Natural killer cell treated with Interleukin-12 subunit alpha and Interleukin-12 subunit beta and Interleukin-15 and Interleukin-18, amount 100 ng/mL, for 72 hours (primary cell): ENCODE results near the gene GCAT. TPM values are rescaled to one million over a fixed set of nuclear protein-coding genes. Genes with fewer than 3 reads are reported as not detected.
"Not testable (repeated sequence)": the region's sequence is repeated elsewhere in the genome, so short reads cannot be mapped to it uniquely, and the experiment has no call there.

ENCODE experiments used
- ATAC-seq, 2 donors: fragments of 150-1000 bp; cut with Tn5 transposase in 1 of 2; sonication (Bioruptor Pico), chemical (Tn5 transposase) in 1 of 2; 2 replicates each; pipeline ENCODE4 v1.10.0; 2021
- DNase-seq: peaks from one replicate; pipeline ENCODE4 v3.0.0; 2022; ENCODE audit warnings: low spot score
- H3K27ac Mint-ChIP-seq, 2 donors: 1 replicate in 1 of 2; 2 replicates in 1 of 2; pipeline ENCODE4 v1.8.0; 2022; ENCODE audit warnings: mixed read lengths in 2 of 2, mild to moderate bottlenecking in 1 of 2, moderate library complexity in 1 of 2
- H3K27me3 Mint-ChIP-seq, 2 donors: 1 replicate in 1 of 2; 2 replicates in 1 of 2; pipeline ENCODE4 v1.8.0; 2022; ENCODE audit warnings: mixed read lengths in 2 of 2
- H3K36me3 Mint-ChIP-seq: one replicate; pipeline ENCODE4 v1.8.0; 2022; ENCODE audit warnings: mixed read lengths
- H3K4me1 Mint-ChIP-seq, 2 donors: 1 replicate in 1 of 2; 2 replicates in 1 of 2; pipeline ENCODE4 v1.8.0; 2022; ENCODE audit warnings: low read depth in 2 of 2, mixed read lengths in 2 of 2, mild to moderate bottlenecking in 1 of 2
- H3K4me3 Mint-ChIP-seq: one replicate; pipeline ENCODE4 v1.8.0; 2022; ENCODE audit warnings: mixed read lengths
- H3K9me3 Mint-ChIP-seq: 2 replicates; pipeline ENCODE4 v1.8.0; 2022; ENCODE audit warnings: mixed read lengths
- total RNA-seq, 2 donors: library from RNA; stranded (reverse); gene quantifications; one replicate each; pipeline ENCODE4 v1.2.3, GENCODE V29; 2022

Gene GCAT
- total RNA-seq, 2 donors from 2014 or later: 11.5 to 12.3 TPM

- ATAC-seq (peak in 1 of 2 donors; percentile 20), DNase-seq (no peak)
- Mint-ChIP-seq H3K27ac (no peak overlapping the region), H3K27me3 (peaks cover 4 to 8% of the 10 kb centered on the region in 2 donors), H3K4me3 (no peak overlapping the region), H3K9me3 (no peaks in the 10 kb centered on the region), H3K4me1 (peaks cover 3 to 4% of the 10 kb centered on the region in 2 donors), H3K36me3 (no peaks in the 10 kb centered on the region)
These were observed 9.7 kb upstream of the GCAT start for GRCh38 chr22:37797874-37798500.

GRCh38 chr22:37799979-37800378, 7.8 kb upstream of the GCAT start:
- not testable (repeated sequence) for DNase-seq, ATAC-seq, H3K27ac Mint-ChIP-seq, H3K36me3 Mint-ChIP-seq, H3K4me3 Mint-ChIP-seq, H3K9me3 Mint-ChIP-seq
- peaks cover 17% of the 10 kb centered on the region in 2 donors for H3K27me3 Mint-ChIP-seq
- H3K4me1 Mint-ChIP-seq: peaks cover 8 to 12% of the 10 kb centered on the region in 2 donors

GRCh38 chr22:37801946-37802309, 5.8 kb upstream of the GCAT start:
- no peak overlapping the region for H3K27ac Mint-ChIP-seq
- peak overlapping the region; percentile 58 for H3K4me3 Mint-ChIP-seq
- peaks cover 3% of the 10 kb centered on the region for H3K9me3 Mint-ChIP-seq
- ATAC-seq: no peak
- no peak for DNase-seq
- H3K4me1 Mint-ChIP-seq: peaks cover 18 to 28% of the 10 kb centered on the region in 2 donors
- H3K27me3 Mint-ChIP-seq: peaks cover 27 to 32% of the 10 kb centered on the region in 2 donors
- peaks cover 4% of the 10 kb centered on the region for H3K36me3 Mint-ChIP-seq

- H3K4me1 Mint-ChIP-seq: peaks cover 18 to 28% of the 10 kb centered on the region in 2 donors
- peaks cover 3% of the 10 kb centered on the region for H3K9me3 Mint-ChIP-seq
- ATAC-seq (no peak), DNase-seq (no peak)
- peak overlapping the region; percentile 58 for H3K4me3 Mint-ChIP-seq
- no peak overlapping the region for H3K27ac Mint-ChIP-seq
- peaks cover 4% of the 10 kb centered on the region for H3K36me3 Mint-ChIP-seq
- peaks cover 27 to 32% of the 10 kb centered on the region in 2 donors for H3K27me3 Mint-ChIP-seq
These were observed 5.2 kb upstream of the GCAT start for GRCh38 chr22:37802310-37803194.

GRCh38 chr22:37803195-37803638, 4.5 kb upstream of the GCAT start:
- Mint-ChIP-seq H3K4me3 (peak overlapping the region; percentile 39), H3K27me3 (peaks cover 27 to 32% of the 10 kb centered on the region in 2 donors), H3K27ac (no peak overlapping the region), H3K9me3 (peaks cover 3% of the 10 kb centered on the region), H3K36me3 (peaks cover 4% of the 10 kb centered on the region), H3K4me1 (peaks cover 19 to 33% of the 10 kb centered on the region in 2 donors)
- ATAC-seq (no peak), DNase-seq (no peak)

- peaks cover 27 to 32% of the 10 kb centered on the region in 2 donors for H3K27me3 Mint-ChIP-seq
- no peak overlapping the region for H3K27ac Mint-ChIP-seq
- peaks cover 21 to 38% of the 10 kb centered on the region in 2 donors for H3K4me1 Mint-ChIP-seq
- peaks cover 3% of the 10 kb centered on the region for H3K9me3 Mint-ChIP-seq
- peak overlapping the region; percentile 45 for H3K4me3 Mint-ChIP-seq
- DNase-seq: no peak
- no peak for ATAC-seq
- H3K36me3 Mint-ChIP-seq: peaks cover 4% of the 10 kb centered on the region
These were observed 3.9 kb upstream of the GCAT start for GRCh38 chr22:37803639-37804351.

- H3K27ac Mint-ChIP-seq: no peak overlapping the region
- DNase-seq (no peak), ATAC-seq (no peak)
- peaks cover 21 to 38% of the 10 kb centered on the region in 2 donors for H3K4me1 Mint-ChIP-seq
- peaks cover 27 to 32% of the 10 kb centered on the region in 2 donors for H3K27me3 Mint-ChIP-seq
- H3K4me3 Mint-ChIP-seq: peak overlapping the region; percentile 45
- peaks cover 3% of the 10 kb centered on the region for H3K9me3 Mint-ChIP-seq
- peaks cover 4% of the 10 kb centered on the region for H3K36me3 Mint-ChIP-seq
These were observed 3.3 kb upstream of the GCAT start for GRCh38 chr22:37804352-37804880.

- Mint-ChIP-seq H3K27ac (peak overlapping the region in 1 of 2 donors; percentile 48), H3K27me3 (peaks cover 30 to 39% of the 10 kb centered on the region in 2 donors), H3K4me1 (peaks cover 21 to 38% of the 10 kb centered on the region in 2 donors), H3K36me3 (peaks cover 4% of the 10 kb centered on the region), H3K9me3 (peaks cover 3% of the 10 kb centered on the region), H3K4me3 (peak overlapping the region; percentile 57)
- DNase-seq (peak; percentile 80), ATAC-seq (peak; percentile 38 to 60)
These were observed 2.6 kb upstream of the GCAT start for GRCh38 chr22:37804881-37805809.

GRCh38 chr22:37805810-37806277, 1.9 kb upstream of the GCAT start:
- peaks cover 21 to 38% of the 10 kb centered on the region in 2 donors for H3K4me1 Mint-ChIP-seq
- peaks cover 4% of the 10 kb centered on the region for H3K36me3 Mint-ChIP-seq

GRCh38 chr22:37806409-37807333, 1.1 kb upstream of the GCAT start:
- H3K4me3 Mint-ChIP-seq: peak overlapping the region; percentile 85
- H3K4me1 Mint-ChIP-seq: peaks cover 21 to 38% of the 10 kb centered on the region in 2 donors
- DNase-seq: no peak
- no peak for ATAC-seq
- peaks cover 25 to 39% of the 10 kb centered on the region in 2 donors for H3K27me3 Mint-ChIP-seq
- H3K36me3 Mint-ChIP-seq: peaks cover 4% of the 10 kb centered on the region
- no peak overlapping the region for H3K27ac Mint-ChIP-seq
- peaks cover 3% of the 10 kb centered on the region for H3K9me3 Mint-ChIP-seq

More at GRCh38 chr22:37805810-37806277, 1.9 kb upstream of the GCAT start:
- Mint-ChIP-seq H3K9me3 (peaks cover 3% of the 10 kb centered on the region), H3K4me3 (peak overlapping the region; percentile 57), H3K27ac (no peak overlapping the region), H3K27me3 (peaks cover 27 to 39% of the 10 kb centered on the region in 2 donors)
- DNase-seq (no peak), ATAC-seq (no peak)

- Mint-ChIP-seq H3K27ac (no peak overlapping the region), H3K27me3 (peaks cover 19 to 32% of the 10 kb centered on the region in 2 donors), H3K36me3 (peaks cover 4% of the 10 kb centered on the region), H3K4me3 (peak overlapping the region; percentile 85), H3K4me1 (peaks cover 14 to 32% of the 10 kb centered on the region in 2 donors), H3K9me3 (peaks cover 3% of the 10 kb centered on the region)
- DNase-seq (no peak), ATAC-seq (no peak)
These were observed 542 bp downstream of the GCAT start for GRCh38 chr22:37808294-37808657.
